Measurements from ENCODE around the gene PMEPA1.

- TF ChIP-seq CTCF (IDR thresholded peaks at IDR 0.05) = no peak
- no peak for TF ChIP-seq POLR2A (IDR thresholded peaks at IDR 0.05)
These were observed 91.6 kb downstream of the PMEPA1 start for GRCh38 chr20:57618091-57618763.
